IPS-NIHi7 (cell line): ENCODE results near the gene TOR4A.
A peak's percentile ranks its signal among the peaks of the same experiment; 100 is the strongest.

Source experiments
- DNase-seq: peaks from one replicate; pipeline ENCODE4 v3.0.0; 2012; ENCODE audit warnings: mixed read lengths; ENCODE audit errors: extremely low spot score

TOR4A gene

DNA sequence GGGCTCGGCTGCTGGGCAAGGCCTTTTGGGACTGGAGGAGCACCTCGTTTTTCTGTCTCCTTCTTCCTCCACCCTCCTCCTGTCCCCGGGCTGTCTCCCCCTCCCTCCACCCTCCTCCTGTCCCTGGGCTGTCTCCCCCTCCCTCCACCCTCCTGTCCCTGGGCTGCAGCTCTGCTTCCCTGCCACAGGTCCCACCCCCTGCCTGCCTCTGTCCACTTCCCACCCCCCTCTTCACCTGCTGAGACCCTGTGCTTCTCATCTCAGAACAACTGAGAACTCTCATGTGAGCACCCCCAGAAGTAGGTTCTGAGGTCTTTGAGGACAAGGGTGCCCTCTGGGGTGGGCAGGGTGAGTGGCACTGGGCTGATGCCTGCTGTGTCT is 5.8 kb upstream of the TOR4A start:
- no peak for DNase-seq

- DNase-seq: no peak
These were observed 5.1 kb upstream of the TOR4A start for GRCh38 chr9:137272241-137273094.

DNA sequence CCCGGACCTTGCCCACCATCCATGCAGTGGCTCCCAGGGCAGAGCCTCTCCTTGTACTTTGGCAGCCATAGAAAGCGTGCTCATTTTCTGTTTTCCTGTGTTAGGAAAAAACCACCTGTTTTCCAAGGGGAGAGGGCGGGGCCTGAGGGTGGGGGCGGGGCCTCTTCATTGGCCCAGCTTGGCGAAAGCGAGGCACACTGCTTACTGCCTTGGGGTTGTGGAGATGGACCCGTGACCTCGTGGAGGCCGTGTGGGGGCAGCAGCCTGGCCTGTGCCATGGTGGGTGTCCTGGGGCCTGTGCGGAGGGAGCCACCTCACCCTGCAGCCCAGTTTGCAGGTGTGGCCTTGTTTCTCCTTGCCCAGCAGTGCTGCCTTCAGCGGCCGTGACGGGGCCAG is 4.4 kb upstream of the TOR4A start:
- no peak for DNase-seq

- no peak for DNase-seq
These were observed 3.8 kb upstream of the TOR4A start for GRCh38 chr9:137273611-137274320.

DNA sequence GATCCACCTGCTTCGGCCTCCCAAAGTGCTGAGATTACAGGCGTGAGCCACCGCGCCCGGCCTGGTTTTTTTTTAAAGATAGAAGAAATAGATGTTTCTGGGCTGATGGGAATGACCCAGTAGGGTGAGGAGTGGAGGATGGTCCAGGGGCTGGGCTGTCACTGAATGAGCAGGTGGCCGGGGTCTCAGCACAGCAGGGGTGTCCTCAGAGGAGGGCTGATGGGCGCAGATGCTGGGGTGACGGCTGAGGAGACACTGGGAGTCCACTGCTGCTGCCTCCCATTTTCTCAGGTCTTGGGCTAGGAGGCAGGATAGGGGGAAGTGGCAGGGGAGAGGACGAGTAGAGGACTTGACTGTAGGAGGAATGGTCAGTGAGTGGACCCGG is 2.3 kb upstream of the TOR4A start:
- DNase-seq: no peak

- DNase-seq: no peak
These were observed 1.7 kb upstream of the TOR4A start for GRCh38 chr9:137275588-137276472.

GRCh38 chr9:137276473-137277328 is 825 bp upstream of the TOR4A start:
- peak; percentile 76 for DNase-seq

DNA sequence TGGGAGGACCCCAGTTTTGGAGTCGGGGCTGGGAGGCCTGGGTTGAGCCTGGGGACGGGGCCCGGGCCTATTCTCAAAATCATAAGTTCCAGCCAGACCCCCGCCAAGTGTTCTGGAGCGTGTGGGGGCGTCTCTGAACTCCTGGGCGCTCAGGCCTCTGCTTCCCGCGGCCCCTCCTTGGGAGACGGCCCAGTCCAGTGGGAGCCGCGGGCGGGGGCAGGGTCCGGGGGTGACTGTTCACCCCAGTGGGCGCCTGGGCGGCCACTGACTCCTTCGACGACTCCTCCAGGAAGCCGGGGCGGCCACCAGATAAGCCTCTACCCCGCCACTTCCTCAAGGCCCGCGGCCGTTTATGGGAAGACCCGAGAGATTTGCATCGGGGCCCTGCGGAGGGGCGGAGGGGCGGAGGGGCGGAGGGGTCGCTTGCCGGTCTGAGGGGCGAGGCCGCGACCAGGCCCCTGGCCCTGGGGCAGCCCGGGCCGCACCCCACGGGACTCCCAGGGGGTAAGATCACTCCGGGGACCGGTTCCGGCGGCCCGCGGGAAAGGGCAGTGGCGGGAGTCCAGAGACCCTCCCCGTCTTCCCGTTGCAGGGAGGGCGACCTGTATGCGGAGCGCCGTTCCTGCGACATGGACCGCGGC is 655 bp downstream of the TOR4A start:
- DNase-seq: peak; percentile 21

- no peak for DNase-seq
These were observed 1.5 kb downstream of the TOR4A start for GRCh38 chr9:137278721-137279711.

- no peak for DNase-seq
These were observed 2.4 kb downstream of the TOR4A start for GRCh38 chr9:137279741-137280473.

GRCh38 chr9:137280474-137281344 is 3.2 kb downstream of the TOR4A start:
- peak; percentile 73 for DNase-seq

- peak; percentile 45 for DNase-seq
These were observed 4.0 kb downstream of the TOR4A start for GRCh38 chr9:137281345-137282116.

DNA sequence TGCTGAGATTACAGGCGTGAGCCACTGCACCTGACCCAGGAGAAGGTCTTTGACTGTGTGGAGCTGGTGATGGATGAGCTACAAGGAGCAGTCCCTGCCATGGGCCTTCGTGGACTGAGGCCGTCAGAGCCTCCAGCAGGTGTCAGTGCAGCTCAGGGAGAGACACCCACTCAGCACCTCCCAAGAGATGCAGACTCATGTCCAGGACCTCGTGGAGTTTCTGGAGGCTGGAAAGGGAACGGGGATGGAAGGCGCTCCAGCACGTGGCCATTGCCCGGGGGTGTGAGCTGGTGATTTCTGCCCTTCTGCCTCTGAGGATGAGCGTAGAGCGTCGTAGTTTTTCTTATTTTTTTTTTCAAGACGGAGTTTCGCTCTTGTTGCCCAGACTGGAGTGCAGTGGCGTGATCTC is 9.5 kb downstream of the TOR4A start:
- peak; percentile 77 for DNase-seq

DNA sequence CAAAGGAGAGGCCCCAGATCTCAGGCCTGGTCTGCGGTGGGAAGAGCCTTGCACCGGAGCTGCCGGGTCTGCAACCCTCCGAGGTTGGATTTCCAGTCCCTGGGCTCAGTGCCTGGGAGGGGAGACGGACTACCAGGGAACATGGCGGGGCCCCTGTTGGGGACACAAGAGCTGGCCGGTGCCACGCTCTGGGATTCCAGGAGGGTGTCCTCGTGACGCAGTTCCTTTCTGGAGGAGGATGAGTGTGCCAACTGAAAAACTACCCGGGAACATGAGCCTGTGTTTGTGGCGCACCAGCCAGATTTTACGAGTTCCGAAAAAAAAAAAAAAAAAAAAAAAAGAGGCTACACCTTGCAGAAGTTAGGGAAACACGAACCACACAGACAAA is 15.6 kb downstream of the TOR4A start:
- DNase-seq: no peak

- no peak for DNase-seq
These were observed 16.1 kb downstream of the TOR4A start for GRCh38 chr9:137293482-137294090.

DNA sequence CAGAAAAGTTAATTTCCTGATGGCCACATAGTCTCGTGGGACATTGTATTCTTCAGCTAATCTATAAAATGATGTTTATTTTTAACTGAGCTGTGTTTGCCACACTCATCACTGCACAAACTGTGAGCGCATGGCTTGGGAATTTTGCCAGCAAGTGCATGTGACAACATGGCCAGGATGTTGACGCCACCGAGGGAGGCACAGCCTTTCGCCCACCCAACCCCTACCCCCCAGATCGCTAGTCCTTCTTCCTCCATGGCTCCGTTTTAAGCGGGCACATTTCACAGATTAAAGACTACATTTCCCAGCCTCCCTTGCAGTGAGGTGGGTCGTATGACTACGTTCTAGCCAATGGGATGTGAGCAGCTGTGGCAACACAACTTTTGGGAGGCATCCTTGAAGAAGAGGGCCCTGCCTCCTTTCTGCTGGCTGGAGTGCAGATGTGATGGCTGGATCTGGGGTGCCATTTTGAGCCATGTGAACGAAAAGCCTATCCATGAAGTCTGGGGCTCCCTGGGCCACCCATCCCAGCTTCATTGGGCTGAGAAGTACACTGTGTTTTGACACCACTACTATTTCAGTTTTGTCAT is 16.7 kb downstream of the TOR4A start:
- DNase-seq: no peak
